HepG2 (cell line): ENCODE data around the gene HCAR1. TPM values are rescaled to one million over a fixed set of nuclear protein-coding genes. Genes with fewer than 3 reads are reported as not detected.

ENCODE experiments used
- ATAC-seq: fragments of 200-7000 bp; cut with Tn5 transposase; 3 replicates; pipeline ENCODE4 v1.9.1; 2020; ENCODE audit warnings: mild to moderate bottlenecking, moderate library complexity
- BruUV-seq: library from RNA; stranded (reverse); fragments of 400-500 nt; replicated peaks from 2 replicates; lab custom pipeline; 2021; lab: Mats Ljungman, UMichigan
- CTCF ChIA-PET: fragments of 300-600 bp; formaldehyde crosslinking; extraction: SDS; loops from one replicate; lab custom pipeline; 2021; ENCODE audit warnings: low total read pairs, inconsistent platforms, low intra/inter-chr PET ratio; lab: Yijun Ruan, JAX
- POLR2A ChIA-PET: fragments of 350-600 bp; sonication (Branson Sonifier 250); formaldehyde crosslinking; loops from one replicate; lab custom pipeline; 2020; ENCODE audit warnings: antibody characterized with exemption, inconsistent platforms; lab: Yijun Ruan, JAX
- DNase-seq: peaks from one replicate; pipeline ENCODE4 v3.0.0-alpha.2; 2015; ENCODE audit warnings: low spot score
- FAIRE-seq: peaks from 3 replicates; lab custom pipeline; 2011; peaks lifted over from hg19 to GRCh38; lab: Jason Lieb, UNC
- H2AFZ ChIP-seq: one replicate; pipeline ENCODE4 v1.6.1; 2011; ENCODE audit warnings: low read length, inconsistent platforms
- H3K27ac ChIP-seq: fragments of 300-600 bp; 3 replicates; pipeline ENCODE4 v1.8.0; 2011; ENCODE audit warnings: mixed run types, mild to moderate bottlenecking, mixed read lengths, low read length, inconsistent platforms; ENCODE audit not compliant: insufficient read depth; ENCODE audit errors: extremely low read length
- H3K27me3 ChIP-seq, 2 experiments: fragments of 200-600 bp in 1 of 2; 2 replicates in 1 of 2; 3 replicates in 1 of 2; pipeline versions ENCODE4 v1.6.0 to v1.8.0; 2011; ENCODE audit warnings: low read length in 2 of 2, mild to moderate bottlenecking in 2 of 2, moderate library complexity in 2 of 2, inconsistent platforms in 1 of 2; ENCODE audit not compliant: insufficient read depth in 2 of 2, control insufficient read depth in 1 of 2
- H3K36me3 ChIP-seq, 2 experiments: fragments of 200-600 bp in 1 of 2; replicated peaks in 1 of 2; 2 replicates in 1 of 2; 3 replicates in 1 of 2; pipeline versions ENCODE4 v1.5.1 to v1.8.0; 2011; ENCODE audit warnings: low read length in 2 of 2, inconsistent platforms in 1 of 2; ENCODE audit not compliant: insufficient read depth in 2 of 2, control insufficient read depth in 1 of 2
- H3K4me1 ChIP-seq: 2 replicates; pipeline ENCODE4 v1.5.1; 2012; ENCODE audit warnings: low read length, inconsistent platforms; ENCODE audit not compliant: insufficient read depth
- H3K4me2 ChIP-seq: 2 replicates; pipeline ENCODE4 v1.6.0; 2011; ENCODE audit warnings: low read depth, low read length, inconsistent platforms
- H3K4me3 ChIP-seq, 3 experiments: fragments of 200-600 bp in 1 of 3; sonication (generic), shearing (Covaris generic) in 1 of 3; replicated peaks in 1 of 3; 2 replicates each; pipeline ENCODE4 v1.5.1; 2011 to 2016; ENCODE audit warnings: low read length in 3 of 3, inconsistent platforms in 2 of 3, low read depth in 2 of 3, mild to moderate bottlenecking in 2 of 3, control low read depth in 1 of 3, mixed read lengths in 1 of 3; ENCODE audit not compliant: insufficient read depth in 1 of 3
- H3K79me2 ChIP-seq: one replicate; pipeline ENCODE4 v1.6.1; 2011; ENCODE audit warnings: low read length, inconsistent platforms; ENCODE audit not compliant: insufficient read depth
- H3K9ac ChIP-seq: 2 replicates; pipeline ENCODE4 v1.6.0; 2011; ENCODE audit warnings: mild to moderate bottlenecking, low read depth, low read length, inconsistent platforms; ENCODE audit not compliant: insufficient read depth
- H3K9me3 ChIP-seq: 2 replicates; pipeline ENCODE4 v1.5.1; 2012; ENCODE audit warnings: mild to moderate bottlenecking, low read length
- H4K20me1 ChIP-seq: 2 replicates; pipeline ENCODE4 v1.6.0; 2011; ENCODE audit warnings: inconsistent platforms, mild to moderate bottlenecking, low read length, moderate library complexity; ENCODE audit not compliant: insufficient read depth
- DPF2 ChIP-seq: sonication (generic); formaldehyde crosslinking; IDR thresholded peaks from 2 replicates; pipeline ENCODE4 v1.4.0; 2020; ENCODE audit warnings: mild to moderate bottlenecking, low read depth, missing genetic modification reagents, borderline replicate concordance
- ELF4 ChIP-seq: sonication (generic); formaldehyde crosslinking; IDR thresholded peaks from 2 replicates; pipeline ENCODE4 v1.5.0; 2020; ENCODE audit warnings: missing genetic modification reagents, mild to moderate bottlenecking, moderate library complexity, borderline replicate concordance
- FOXA3 ChIP-seq: IDR thresholded peaks from 2 replicates; pipeline ENCODE4 v1.6.1; 2016; ENCODE audit warnings: missing genetic modification reagents, missing compliant biosample characterization
- JUNB ChIP-seq: sonication (generic); formaldehyde crosslinking; IDR thresholded peaks from 2 replicates; pipeline ENCODE4 v1.8.0; 2022; ENCODE audit warnings: missing genetic modification reagents, mild to moderate bottlenecking, borderline replicate concordance
- MED8 ChIP-seq: sonication (generic); formaldehyde crosslinking; IDR thresholded peaks from 2 replicates; pipeline ENCODE4 v1.8.1; 2023; ENCODE audit warnings: mild to moderate bottlenecking, missing genetic modification reagents; ENCODE audit not compliant: insufficient replicate concordance
- MIER2 ChIP-seq: IDR thresholded peaks from 2 replicates; pipeline ENCODE4 v1.6.1; 2016; ENCODE audit warnings: missing biosample characterization, missing genetic modification reagents
- SKIL ChIP-seq: sonication (generic); formaldehyde crosslinking; IDR thresholded peaks from 2 replicates; pipeline ENCODE4 v1.8.0; 2022; ENCODE audit warnings: missing genetic modification reagents, mild to moderate bottlenecking, moderate library complexity, borderline replicate concordance
- ZBED4 ChIP-seq: sonication (generic); formaldehyde crosslinking; IDR thresholded peaks from 2 replicates; pipeline ENCODE4 v1.4.0; 2020; ENCODE audit warnings: missing genetic modification reagents, borderline replicate concordance
- ZNF496 ChIP-seq: sonication (generic); formaldehyde crosslinking; IDR thresholded peaks from 2 replicates; pipeline ENCODE4 v1.8.1; 2023; ENCODE audit warnings: mild to moderate bottlenecking, moderate library complexity, missing genetic modification reagents; ENCODE audit not compliant: insufficient replicate concordance
- ZNF747 ChIP-seq: sonication (generic); formaldehyde crosslinking; IDR thresholded peaks from 2 replicates; pipeline ENCODE4 v1.8.1; 2023; ENCODE audit warnings: missing genetic modification reagents, mild to moderate bottlenecking, borderline replicate concordance
- WGBS: methylation state at CpG from one replicate; pipeline ENCODE4 v1.1.6; 2017; ENCODE audit warnings: low lambda C conversion rate; 5-methylcytosine and 5-hydroxymethylcytosine counted together
- in situ Hi-C: cut with HindIII; loops from 2 replicates; pipeline ENCODE4 v1.10.0; 2017; ENCODE audit warnings: low pct_unique_long_range_greater_than_20kb; ENCODE audit not compliant: extremely low pct_ligation_motif_present
- intact Hi-C: fragments of 100-400 bp; cut with micrococcal nuclease; formaldehyde crosslinking; loops from one replicate; pipeline ENCODE4 v1.10.0; 2022; ENCODE audit not compliant: unreplicated experiment
- polyA plus RNA-seq, 8 experiments: library from polyadenylated mRNA; depleted of rRNA in 3 of 8; stranded (reverse) in 7 of 8; unstranded in 1 of 8; fragments of >200 nt; fragmentation: Illumina TruSeq in 4 of 8; extraction: Trizol in 4 of 8; gene quantifications; 2 replicates each; pipeline versions ENCODE4 v1.2.1 to v1.2.3, GENCODE V29; 2011 to 2016; ENCODE audit warnings: low read depth in 4 of 8, missing spikeins in 1 of 8, mixed read lengths in 1 of 8; ENCODE audit not compliant: insufficient read depth in 1 of 8
- total RNA-seq, 5 experiments: library from RNA; depleted of rRNA; stranded (reverse); fragments of >200 nt; fragmentation: Illumina TruSeq; extraction: Trizol; gene quantifications; 2 replicates each; pipeline ENCODE4 v1.2.3, GENCODE V29; 2016; ENCODE audit warnings: low read depth in 1 of 5

HCAR1 gene
- total and polyA plus RNA-seq, 2 of the 13 experiments (the other 11 are each of a cell fraction or from before 2014, with no cell fraction given), result 0.53 to 4.4 TPM

- BruUV-seq, result no TSS peak
- peaks cover 85% of the 10 kb centered on the region for H3K4me1 ChIP-seq
- CTCF ChIA-PET, result no interaction called here
- no peak for TF ChIP-seq SKIL (CRISPR knock-in tag)
- no peak for TF ChIP-seq ELF4 (CRISPR knock-in tag)
- no peak for TF ChIP-seq ZNF747
- TF ChIP-seq MED8 (CRISPR knock-in tag), result no peak
- TF ChIP-seq MIER2 (CRISPR knock-in tag), result no peak
- no peak for TF ChIP-seq FOXA3 (CRISPR knock-in tag)
- TF ChIP-seq ZNF496 (CRISPR knock-in tag), result no peak
- TF ChIP-seq ZBED4 (CRISPR knock-in tag), result no peak
- no peak for TF ChIP-seq JUNB (CRISPR knock-in tag)
- TF ChIP-seq DPF2 (CRISPR knock-in tag), result no peak
- TF ChIP-seq, all 625 proteins: peak for 0
- no peaks in the 10 kb centered on the region for H3K36me3 ChIP-seq
- H4K20me1 ChIP-seq, result no peaks in the 10 kb centered on the region
- POLR2A ChIA-PET, result no interaction called here
- no peak overlapping the region for H3K4me2 ChIP-seq
- no peak overlapping the region for H3K4me3 ChIP-seq
- H3K27ac ChIP-seq, result no peak overlapping the region
- H3K9ac ChIP-seq, result no peak overlapping the region
- no peak overlapping the region for H2AFZ ChIP-seq
- FAIRE-seq (no peak), DNase-seq (no peak), ATAC-seq (no peak)
- H3K9me3 ChIP-seq, result no peaks in the 10 kb centered on the region
- WGBS, result 94% methylated on average over 12 of the region's 12 CpGs
- no peaks in the 10 kb centered on the region for H3K79me2 ChIP-seq
- H3K27me3 ChIP-seq, result no peaks in the 10 kb centered on the region
- in situ Hi-C loops (no loop called here), intact Hi-C loops (loop anchor here (10.0 kb wide), 1 partner anchor 50 kb away; no protein-coding TSS in a partner anchor)
Measured at GRCh38 chr12:122724641-122725243, 5.9 kb downstream of the HCAR1 start.
